Body of pancreas (tissue), 4 donors: ENCODE measurements around the gene PGM2. TPM values are rescaled to one million over a fixed set of nuclear protein-coding genes. Genes with fewer than 3 reads are reported as not detected.

Experiments used
- ATAC-seq: fragments of 150-250 bp; one replicate; pipeline ENCODE4 v1.9.1; 2016
- DNase-seq, 4 donors: peaks; one replicate each; pipeline ENCODE4 v3.0.0-alpha.2; 2019
- H3K27ac ChIP-seq, 4 donors: fragments of 200-600 bp; sonication (generic); 1 replicate in 3 of 4; 2 replicates in 1 of 4; pipeline versions ENCODE4 v1.5.1 to v1.6.1; 2016 to 2019; ENCODE audit warnings: mild to moderate bottlenecking in 1 of 4, mixed read lengths in 1 of 4, moderate library complexity in 1 of 4
- H3K27me3 ChIP-seq, 2 donors: fragments of 200-600 bp; sonication (generic); one replicate each; pipeline ENCODE4 v1.6.0; 2016; ENCODE audit warnings: mild to moderate bottlenecking in 1 of 2
- H3K36me3 ChIP-seq, 2 donors: fragments of 200-600 bp; sonication (generic); replicated peaks in 1 of 2; 2 replicates each; pipeline ENCODE4 v1.5.1; 2016; ENCODE audit warnings: low read depth in 2 of 2; ENCODE audit not compliant: insufficient read depth in 1 of 2
- H3K4me1 ChIP-seq: fragments of 200-600 bp; sonication (generic); one replicate; pipeline ENCODE4 v1.6.0; 2016
- H3K4me3 ChIP-seq, 2 donors: fragments of 200-600 bp; sonication (generic); 1 replicate in 1 of 2; 2 replicates in 1 of 2; pipeline ENCODE4 v1.5.1; 2016 to 2019
- H3K9me3 ChIP-seq, 3 donors: fragments of 200-600 bp; sonication (generic); 1 replicate in 2 of 3; 2 replicates in 1 of 3; pipeline ENCODE4 v1.5.1; 2016
- POLR2A ChIP-seq, 3 donors: fragments of 450-650 bp; IDR thresholded peaks; one replicate each; pipeline ENCODE4 v1.6.1; 2016; ENCODE audit warnings: antibody characterized with exemption in 3 of 3, mild to moderate bottlenecking in 2 of 3
- WGBS, 2 donors: methylation state at CpG; one replicate each; pipeline ENCODE4 v1.1.5; 2017; 5-methylcytosine and 5-hydroxymethylcytosine counted together
- intact Hi-C: fragments of 100-400 bp; cut with DNase I; formaldehyde crosslinking; loops from one replicate; pipeline ENCODE4 v1.15.1; 2023
- total RNA-seq, 2 donors: library from RNA; depleted of rRNA; stranded (reverse); fragments of >200 nt; gene quantifications; one replicate each; pipeline ENCODE4 v1.1.0, GENCODE V29; 2016
- TF ChIP-seq, protein P1 (sequence below), 7 experiments: fragments of 450-650 bp in 4 of 7; fragments of 200-600 bp in 3 of 7; sonication (generic) in 3 of 7; IDR thresholded peaks; one replicate each; pipeline ENCODE4 v1.5.1; 2016 to 2019; ENCODE audit warnings: antibody characterized with exemption in 7 of 7

Gene PGM2
- total RNA-seq, 2 donors from 2014 or later = 6.0 to 39.2 TPM

DNA sequence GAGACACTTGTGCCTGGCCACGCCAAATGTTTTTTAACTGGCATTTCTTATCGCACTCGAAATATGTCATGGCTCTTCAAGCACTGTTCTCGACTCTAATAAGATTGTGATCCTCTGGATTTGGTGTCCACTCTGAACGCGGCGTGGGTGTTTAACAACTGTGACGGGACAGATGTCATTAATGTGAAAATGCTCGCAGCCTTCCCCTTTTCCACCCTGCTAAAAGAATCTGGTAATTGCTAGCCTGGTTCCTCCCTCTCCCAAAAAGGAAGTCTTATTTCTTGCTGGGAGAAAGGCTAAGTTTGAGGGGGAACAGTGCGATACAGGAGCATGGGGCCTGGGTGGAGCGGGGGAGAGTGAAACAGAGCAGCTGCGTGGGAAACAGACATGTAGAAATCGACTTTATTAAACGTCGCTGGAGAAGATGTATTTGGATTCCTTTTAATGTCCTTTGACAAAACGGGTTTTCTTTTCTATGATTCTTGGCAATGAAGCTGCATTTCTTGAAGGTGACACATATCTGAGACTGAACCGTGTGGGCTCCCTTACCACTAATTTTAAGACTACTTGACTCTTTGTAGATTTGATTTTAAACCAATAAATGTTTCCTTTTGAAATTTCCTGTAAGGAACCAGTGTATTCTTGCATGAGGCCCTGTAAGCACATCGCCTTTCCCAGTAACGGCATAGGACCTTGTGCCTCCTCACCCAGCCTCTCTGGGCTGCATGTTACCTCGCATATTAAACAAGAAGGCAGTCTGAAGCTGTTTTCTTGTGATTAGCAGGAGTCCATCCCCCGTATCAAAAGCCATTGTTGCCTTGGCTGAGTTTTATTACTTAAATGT, 82.2 kb downstream of the PGM2 start:
- Histone ChIP-seq H3K4me3 (no peak overlapping the region), H3K27ac (no peak overlapping the region), H3K36me3 (no peaks in the 10 kb centered on the region), H3K27me3 (no peaks in the 10 kb centered on the region), H3K4me1 (peaks cover 17% of the 10 kb centered on the region), H3K9me3 (no peaks in the 10 kb centered on the region)
- DNase-seq = no peak
- TF ChIP-seq, protein P1, sequence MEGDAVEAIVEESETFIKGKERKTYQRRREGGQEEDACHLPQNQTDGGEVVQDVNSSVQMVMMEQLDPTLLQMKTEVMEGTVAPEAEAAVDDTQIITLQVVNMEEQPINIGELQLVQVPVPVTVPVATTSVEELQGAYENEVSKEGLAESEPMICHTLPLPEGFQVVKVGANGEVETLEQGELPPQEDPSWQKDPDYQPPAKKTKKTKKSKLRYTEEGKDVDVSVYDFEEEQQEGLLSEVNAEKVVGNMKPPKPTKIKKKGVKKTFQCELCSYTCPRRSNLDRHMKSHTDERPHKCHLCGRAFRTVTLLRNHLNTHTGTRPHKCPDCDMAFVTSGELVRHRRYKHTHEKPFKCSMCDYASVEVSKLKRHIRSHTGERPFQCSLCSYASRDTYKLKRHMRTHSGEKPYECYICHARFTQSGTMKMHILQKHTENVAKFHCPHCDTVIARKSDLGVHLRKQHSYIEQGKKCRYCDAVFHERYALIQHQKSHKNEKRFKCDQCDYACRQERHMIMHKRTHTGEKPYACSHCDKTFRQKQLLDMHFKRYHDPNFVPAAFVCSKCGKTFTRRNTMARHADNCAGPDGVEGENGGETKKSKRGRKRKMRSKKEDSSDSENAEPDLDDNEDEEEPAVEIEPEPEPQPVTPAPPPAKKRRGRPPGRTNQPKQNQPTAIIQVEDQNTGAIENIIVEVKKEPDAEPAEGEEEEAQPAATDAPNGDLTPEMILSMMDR (IDR thresholded peaks at IDR 0.05) = no peak
- TF ChIP-seq POLR2A (IDR thresholded peaks at IDR 0.05) = no peak
- intact Hi-C loops = no loop called here
- 67 to 74% methylated on average over 21 of the region's 21 CpGs for WGBS, 2 donors
- ATAC-seq = no peak

DNA sequence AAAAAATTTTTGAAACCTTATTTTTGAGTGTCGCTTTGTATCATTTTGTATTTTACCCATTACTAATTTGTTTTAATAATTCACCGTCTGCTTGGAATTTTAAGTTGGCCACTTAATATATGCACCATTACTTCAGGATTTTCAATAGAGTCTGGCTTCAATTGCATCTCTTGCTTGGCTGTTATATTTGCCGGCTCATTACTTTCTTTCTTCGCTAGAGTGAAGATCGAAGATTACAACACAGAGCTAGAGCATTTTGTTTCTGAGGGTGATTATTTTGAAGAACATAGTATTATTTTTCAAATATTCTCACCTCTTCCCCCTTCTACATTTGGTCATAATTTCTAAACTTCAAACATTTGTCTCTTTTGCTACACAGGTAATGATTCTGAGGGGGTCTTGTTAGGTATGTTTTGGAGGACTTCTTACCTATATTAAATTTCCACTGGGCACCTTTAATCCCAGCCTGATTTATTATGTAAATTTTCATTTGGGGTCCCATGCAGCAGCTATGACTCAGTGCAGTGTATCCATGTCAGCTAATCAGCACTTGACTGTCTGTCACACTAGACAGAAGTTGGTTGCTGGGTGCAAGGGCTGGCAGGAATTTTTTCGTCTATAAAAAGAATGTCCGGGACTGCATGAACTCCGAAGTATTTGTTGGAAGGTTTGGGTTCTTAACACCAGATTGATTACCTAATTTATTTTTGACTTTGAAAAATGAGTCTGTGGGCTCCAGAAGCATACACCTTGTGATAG, 83.0 kb downstream of the PGM2 start:
- no peak for DNase-seq
- H3K27ac ChIP-seq = no peak overlapping the region
- no peaks in the 10 kb centered on the region for H3K36me3 ChIP-seq
- no peak for ATAC-seq
- intact Hi-C loops = no loop called here
- H3K9me3 ChIP-seq = no peaks in the 10 kb centered on the region
- H3K27me3 ChIP-seq = no peaks in the 10 kb centered on the region
- peaks cover 13% of the 10 kb centered on the region for H3K4me1 ChIP-seq
- 70 to 82% methylated on average over 8 of the region's 8 CpGs for WGBS, 2 donors
- H3K4me3 ChIP-seq = no peak overlapping the region
- TF ChIP-seq, protein P1 (IDR thresholded peaks at IDR 0.05) = no peak
- no peak for TF ChIP-seq POLR2A (IDR thresholded peaks at IDR 0.05)

DNA sequence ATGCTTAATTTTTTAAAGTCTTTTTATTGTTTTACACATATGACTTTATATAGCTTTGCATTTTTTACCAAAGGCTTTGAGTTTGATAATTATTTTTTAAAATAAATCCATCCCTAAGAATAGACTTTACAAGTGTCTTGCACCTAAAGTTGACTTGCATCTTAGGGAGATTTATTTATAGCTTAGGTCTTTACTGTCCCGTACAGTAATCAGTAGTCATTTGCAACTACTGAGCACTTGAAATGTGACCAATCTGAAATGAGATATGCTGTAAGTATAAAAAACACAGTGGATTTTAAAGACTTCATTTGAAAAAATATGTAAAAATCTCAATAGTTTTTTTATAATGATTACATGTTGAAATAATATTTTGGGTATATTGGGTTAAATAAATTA, 83.6 kb downstream of the PGM2 start:
- intact Hi-C loops = no loop called here
- H3K36me3 ChIP-seq = no peaks in the 10 kb centered on the region
- 30 to 60% methylated on average over 1 of the region's 1 CpG for WGBS, 2 donors
- H3K4me3 ChIP-seq = no peak overlapping the region
- no peak overlapping the region for H3K27ac ChIP-seq
- peaks cover 13% of the 10 kb centered on the region for H3K4me1 ChIP-seq
- no peaks in the 10 kb centered on the region for H3K9me3 ChIP-seq
- DNase-seq = no peak
- TF ChIP-seq, protein P1 (IDR thresholded peaks at IDR 0.05) = no peak
- no peak for TF ChIP-seq POLR2A (IDR thresholded peaks at IDR 0.05)
- no peak for ATAC-seq
- no peaks in the 10 kb centered on the region for H3K27me3 ChIP-seq

Other genes starting within 250 kb of the PGM2 start
- gene RELL1, start 140.3 kb upstream of the PGM2 start, total RNA-seq = 10 to 100 TPM; 12.5 to 15.0 TPM
- 10 to 100 TPM; 23.3 to 28.7 TPM for gene TBC1D1, start 64.4 kb downstream of the PGM2 start, total RNA-seq
- gene PTTG2, start 133.7 kb downstream of the PGM2 start, total RNA-seq = 1 to 10 TPM; 1.3 to 9.2 TPM